GM23338 (cell line): ENCODE measurements around the gene TMEM59L. TPM values are rescaled to one million over a fixed set of nuclear protein-coding genes. Genes with fewer than 3 reads are reported as not detected.
A peak's percentile ranks its signal among the peaks of the same experiment; 100 is the strongest.

Source experiments
- ATAC-seq: fragments of 200-7000 bp; cut with Tn5 transposase; 3 replicates; pipeline ENCODE4 v1.9.1; 2020
- DNase-seq: peaks from one replicate; pipeline ENCODE4 v3.0.0-alpha.2; 2015; ENCODE audit warnings: low spot score
- H2AFZ ChIP-seq: fragments of 200-600 bp; sonication (generic); 2 replicates; pipeline ENCODE4 v1.8.0; 2016; ENCODE audit warnings: antibody characterized with exemption, mild to moderate bottlenecking, moderate library complexity
- H3F3A ChIP-seq: fragments of 200-600 bp; sonication (generic); replicated peaks from 2 replicates; pipeline ENCODE4 v1.8.0; 2017; ENCODE audit warnings: antibody characterized with exemption, mixed run types, low read depth
- H3K27ac ChIP-seq: fragments of 200-600 bp; sonication (generic); 2 replicates; pipeline ENCODE4 v1.6.1; 2016; ENCODE audit warnings: low read depth
- H3K27me3 ChIP-seq: fragments of 200-600 bp; sonication (generic); 2 replicates; pipeline ENCODE4 v1.8.0; 2016; ENCODE audit warnings: mild to moderate bottlenecking, mixed run types, moderate library complexity; ENCODE audit not compliant: insufficient read depth
- H3K36me3 ChIP-seq: fragments of 200-600 bp; sonication (generic); 2 replicates; pipeline ENCODE4 v1.8.0; 2016; ENCODE audit warnings: mild to moderate bottlenecking; ENCODE audit not compliant: insufficient read depth
- H3K4me1 ChIP-seq: fragments of 200-600 bp; sonication (generic); 2 replicates; pipeline ENCODE4 v1.8.0; 2016; ENCODE audit warnings: mild to moderate bottlenecking, moderate library complexity; ENCODE audit not compliant: insufficient read depth
- H3K4me2 ChIP-seq: fragments of 200-600 bp; sonication (generic); 2 replicates; pipeline ENCODE4 v1.7.1; 2017; ENCODE audit warnings: mixed run types
- H3K4me3 ChIP-seq: fragments of 200-600 bp; sonication (generic); 2 replicates; pipeline ENCODE4 v1.6.1; 2016; ENCODE audit warnings: mixed run types
- H3K79me2 ChIP-seq: fragments of 200-600 bp; sonication (generic); replicated peaks from 2 replicates; pipeline ENCODE4 v1.8.0; 2017; ENCODE audit warnings: mild to moderate bottlenecking; ENCODE audit not compliant: insufficient read depth
- H3K9me2 ChIP-seq: fragments of 200-600 bp; sonication (generic); 2 replicates; pipeline ENCODE4 v1.8.0; 2017; ENCODE audit not compliant: insufficient read depth
- H4K20me1 ChIP-seq: fragments of 200-600 bp; sonication (generic); replicated peaks from 2 replicates; pipeline ENCODE4 v1.8.0; 2017; ENCODE audit warnings: mild to moderate bottlenecking; ENCODE audit not compliant: insufficient read depth
- H3K27ac Mint-ChIP-seq: 2 replicates; pipeline ENCODE4 v1.8.0; 2020; ENCODE audit warnings: inconsistent platforms, mild to moderate bottlenecking, moderate library complexity, mixed read lengths
- H3K27me3 Mint-ChIP-seq: 3 replicates; pipeline ENCODE4 v1.8.0; 2022; ENCODE audit warnings: low read depth, mild to moderate bottlenecking, moderate library complexity, mixed read lengths, inconsistent platforms; ENCODE audit not compliant: insufficient read depth, poor library complexity
- H3K36me3 Mint-ChIP-seq: 3 replicates; pipeline ENCODE4 v1.8.0; 2021; ENCODE audit warnings: low read depth, mild to moderate bottlenecking, inconsistent platforms, moderate library complexity, mixed read lengths
- H3K4me1 Mint-ChIP-seq: 3 replicates; pipeline ENCODE4 v1.8.0; 2020; ENCODE audit warnings: mild to moderate bottlenecking, inconsistent platforms, mixed read lengths
- H3K4me3 Mint-ChIP-seq: 3 replicates; pipeline ENCODE4 v1.8.0; 2021; ENCODE audit warnings: moderate library complexity, mild to moderate bottlenecking, inconsistent platforms, mixed read lengths
- H3K9me3 Mint-ChIP-seq: 3 replicates; pipeline ENCODE4 v1.8.0; 2020; ENCODE audit warnings: moderate library complexity, mild to moderate bottlenecking, inconsistent platforms, mixed read lengths
- CREB1 ChIP-seq: fragments of 250-450 bp; sonication (Bioruptor Pico); IDR thresholded peaks from 2 replicates; pipeline ENCODE4 v1.5.0; 2020; ENCODE audit warnings: low read depth, mild to moderate bottlenecking, moderate library complexity
- CTCF ChIP-seq, 2 experiments: fragments of 200-600 bp in 1 of 2; sonication (generic) in 1 of 2; conservative IDR thresholded peaks; 2 replicates each; pipeline versions ENCODE4 v1.5.1 to v1.6.1; 2016 to 2017; ENCODE audit warnings: antibody characterized with exemption in 2 of 2, low read depth in 2 of 2, mild to moderate bottlenecking in 2 of 2, moderate library complexity in 1 of 2
- ETS1 ChIP-seq: IDR thresholded peaks from 2 replicates; pipeline ENCODE4 v1.6.1; 2016; ENCODE audit warnings: antibody characterized with exemption
- EZH2 ChIP-seq: fragments of 200-600 bp; sonication (generic); IDR thresholded peaks from one replicate; pipeline ENCODE4 v1.8.0; 2017; ENCODE audit warnings: antibody characterized with exemption, mild to moderate bottlenecking, low read depth; ENCODE audit not compliant: unreplicated experiment
- EZH2phosphoT487 ChIP-seq: fragments of 200-600 bp; sonication (generic); IDR thresholded peaks from one replicate; pipeline ENCODE4 v1.8.1; 2018; ENCODE audit warnings: antibody characterized with exemption; ENCODE audit not compliant: unreplicated experiment
- JUNB ChIP-seq: IDR thresholded peaks from one replicate; pipeline ENCODE4 v1.6.1; 2016; ENCODE audit warnings: antibody characterized with exemption; ENCODE audit not compliant: unreplicated experiment
- NANOG ChIP-seq: IDR thresholded peaks from 2 replicates; pipeline ENCODE4 v1.6.1; 2016; ENCODE audit warnings: antibody characterized with exemption, borderline replicate concordance
- POLR2AphosphoS5 ChIP-seq: IDR thresholded peaks from 2 replicates; pipeline ENCODE4 v1.6.1; 2016; ENCODE audit warnings: antibody characterized with exemption, low read depth
- STAT1 ChIP-seq: IDR thresholded peaks from one replicate; pipeline ENCODE4 v1.6.1; 2016; ENCODE audit warnings: antibody characterized with exemption; ENCODE audit not compliant: unreplicated experiment
- ZNF114 ChIP-seq: fragments of 250-450 bp; sonication (Bioruptor Pico); IDR thresholded peaks from 2 replicates; pipeline ENCODE4 v1.5.0; 2020; ENCODE audit warnings: mild to moderate bottlenecking, moderate library complexity
- ZNF331 ChIP-seq: fragments of 250-450 bp; sonication (Bioruptor Pico); IDR thresholded peaks from 2 replicates; pipeline ENCODE4 v1.5.0; 2020; ENCODE audit warnings: low read depth, mild to moderate bottlenecking, moderate library complexity
- ZNF462 ChIP-seq: fragments of 250-450 bp; sonication (Bioruptor Pico); IDR thresholded peaks from 2 replicates; pipeline ENCODE4 v1.5.0; 2020; ENCODE audit warnings: mild to moderate bottlenecking, moderate library complexity
- long read RNA-seq: library from polyadenylated mRNA; unstranded; transcript quantifications from one replicate; pipeline ENCODE4 v2.0.0, GENCODE V29; 2020; ENCODE audit not compliant: unreplicated experiment
- polyA plus RNA-seq: library from polyadenylated mRNA; unstranded; fragments of >200 nt; fragmentation: Nextera tagmentation; extraction: Ambion mirVana; gene quantifications from 2 replicates; pipeline ENCODE4 v1.2.1, GENCODE V29; 2016
- total RNA-seq: library from RNA; depleted of rRNA; stranded (reverse); fragments of >200 nt; shearing (Covaris generic); gene quantifications from 2 replicates; pipeline ENCODE4 v1.2.3, GENCODE V29; 2014; rRNA removed

The TMEM59L gene
- 6.8 and 9.8 TPM in 2 replicates for total RNA-seq
- 15.7 and 16.2 TPM in 2 replicates for polyA plus RNA-seq
- long read RNA-seq, transcript TMEM59L-201 (8 exons, 1,613 nt): major isoform, 6 of 9 reads
- long read RNA-seq, partial matches to known transcripts: 3 of 9 reads
- long read RNA-seq, other reads (novel, unspliced or antisense): 0 of 9 reads

GRCh38 chr19:18612772-18613588, at the start of gene TMEM59L:
Gene TMEM59L, plus strand, starts transcription at chr19:18612870. Its CDS starts 89 bp downstream, at chr19:18612959.
- Histone ChIP-seq H3K4me2 (peak within 1 kb of the TSS; percentile 94), H3K79me2 (no peaks in the 10 kb centered on the region), H3K4me3 (peak within 1 kb of the TSS; percentile 76), H3K27me3 (peaks cover 82% of the 10 kb centered on the region), H3F3A (peaks cover 24% of the 10 kb centered on the region), H4K20me1 (no peaks in the 10 kb centered on the region), H3K27ac (no peak within 1 kb of the TSS), H2AFZ (peak within 1 kb of the TSS; percentile 72), H3K4me1 (peaks cover 49% of the 10 kb centered on the region), H3K9me2 (0 out of 2 replicates have a peak, but pooled peaks cover 6% of the 10 kb centered on the region), H3K36me3 (no peaks in the 10 kb centered on the region)
- TF ChIP-seq NANOG (no peak), JUNB (no peak), EZH2phosphoT487 (no peak), EZH2 (peak; percentile 71), CREB1 (peak; percentile 76)
- Mint-ChIP-seq H3K4me3 (peak within 1 kb of the TSS; percentile 80), H3K27me3 (peaks cover 74% of the 10 kb centered on the region), H3K27ac (no peak within 1 kb of the TSS), H3K9me3 (peaks cover 7% of the 10 kb centered on the region; the same call in 2 of the 3 replicates), H3K4me1 (peaks cover 38% of the 10 kb centered on the region), H3K36me3 (peaks cover 7% of the 10 kb centered on the region)
- peak; percentile 65 for DNase-seq
- ATAC-seq: peak; percentile 18

- Mint-ChIP-seq H3K36me3 (peaks cover 68% of the 10 kb centered on the region), H3K4me3 (no peak overlapping the region), H3K9me3 (no peaks in the 10 kb centered on the region), H3K27me3 (peaks cover 12% of the 10 kb centered on the region), H3K4me1 (peaks cover 2% of the 10 kb centered on the region; the same call in 1 of the 3 replicates), H3K27ac (no peak overlapping the region)
- Histone ChIP-seq H3K36me3 (peaks cover 23% of the 10 kb centered on the region; the same call in 1 of the 2 replicates), H3K4me1 (no peaks in the 10 kb centered on the region), H4K20me1 (peaks cover under 1% of the 10 kb centered on the region; the same call in 1 of the 2 replicates), H3K27ac (no peak overlapping the region), H3K9me2 (no peaks in the 10 kb centered on the region), H3K4me2 (no peak overlapping the region), H3K27me3 (no peaks in the 10 kb centered on the region), H3K79me2 (peaks cover 3% of the 10 kb centered on the region), H3K4me3 (no peak overlapping the region), H2AFZ (no peak overlapping the region), H3F3A (peaks cover 9% of the 10 kb centered on the region; the same call in 1 of the 2 replicates)
- ATAC-seq (no peak), DNase-seq (no peak)
- TF ChIP-seq JUNB (no peak), EZH2 (no peak), ZNF114 (no peak), ZNF462 (CRISPR knock-in tag) (no peak), STAT1 (no peak), ZNF331 (CRISPR knock-in tag) (no peak), CTCF (conservative IDR thresholded peaks at IDR 0.05; ENCODE audit: low read depth in 2 of 2) (no peak), POLR2AphosphoS5 (no peak), ETS1 (no peak)
Measured at GRCh38 chr19:18566953-18567352, 45.7 kb upstream of the TMEM59L start.
